ENCODE data around the gene PBX3. TPM values are rescaled to one million over a fixed set of nuclear protein-coding genes. Genes with fewer than 3 reads are reported as not detected.
"Not testable (repeated sequence)": the region's sequence is repeated elsewhere in the genome, so short reads cannot be mapped to it uniquely, and the experiment has no call there.

The PBX3 gene
- total RNA-seq, 1 donor from 2014 or later, result 23.6 TPM

GRCh38 chr9:125820100-125820804 is 73.1 kb downstream of the PBX3 start:
- no peak for DNase-seq (ENCODE audit: extremely low read depth, low read depth, low spot score)

- no peak for DNase-seq (ENCODE audit: extremely low read depth, low read depth, low spot score)
These were observed 73.9 kb downstream of the PBX3 start for GRCh38 chr9:125821078-125821477.

- DNase-seq (ENCODE audit: extremely low read depth, low read depth, low spot score), result no peak
These were observed 75.0 kb downstream of the PBX3 start for GRCh38 chr9:125822160-125822559.

GRCh38 chr9:125822902-125823301 is 75.7 kb downstream of the PBX3 start:
- DNase-seq (ENCODE audit: extremely low read depth, low read depth, low spot score), result no peak

- DNase-seq (ENCODE audit: extremely low read depth, low read depth, low spot score), result not testable (repeated sequence)
These were observed 76.8 kb downstream of the PBX3 start for GRCh38 chr9:125823874-125824406.

GRCh38 chr9:125825762-125826161 is 78.6 kb downstream of the PBX3 start:
- no peak for DNase-seq (ENCODE audit: extremely low read depth, low read depth, low spot score)

GRCh38 chr9:125826850-125827249 is 79.7 kb downstream of the PBX3 start:
- no peak for DNase-seq (ENCODE audit: extremely low read depth, low read depth, low spot score)

- DNase-seq (ENCODE audit: extremely low read depth, low read depth, low spot score), result no peak
These were observed 82.6 kb downstream of the PBX3 start for GRCh38 chr9:125829743-125830142.

- no peak for DNase-seq (ENCODE audit: extremely low read depth, low read depth, low spot score)
These were observed 83.9 kb downstream of the PBX3 start for GRCh38 chr9:125831054-125831453.

GRCh38 chr9:125831616-125832015 is 84.4 kb downstream of the PBX3 start:
- no peak for DNase-seq (ENCODE audit: extremely low read depth, low read depth, low spot score)

GRCh38 chr9:125835655-125836054 is 88.5 kb downstream of the PBX3 start:
- no peak for DNase-seq (ENCODE audit: extremely low read depth, low read depth, low spot score)

GRCh38 chr9:125839317-125839716 is 92.1 kb downstream of the PBX3 start:
- DNase-seq (ENCODE audit: extremely low read depth, low read depth, low spot score), result no peak

GRCh38 chr9:125841444-125841843 is 94.3 kb downstream of the PBX3 start:
- DNase-seq (ENCODE audit: extremely low read depth, low read depth, low spot score), result no peak

- DNase-seq (ENCODE audit: extremely low read depth, low read depth, low spot score), result no peak
These were observed 95.1 kb downstream of the PBX3 start for GRCh38 chr9:125842242-125842641.

GRCh38 chr9:125843646-125844045 is 96.5 kb downstream of the PBX3 start:
- no peak for DNase-seq (ENCODE audit: extremely low read depth, low read depth, low spot score)

- no peak for DNase-seq (ENCODE audit: extremely low read depth, low read depth, low spot score)
These were observed 97.4 kb downstream of the PBX3 start for GRCh38 chr9:125844611-125845010.

- DNase-seq (ENCODE audit: extremely low read depth, low read depth, low spot score), result no peak
These were observed 98.2 kb downstream of the PBX3 start for GRCh38 chr9:125845271-125845808.

- DNase-seq (ENCODE audit: extremely low read depth, low read depth, low spot score), result no peak
These were observed 100.6 kb downstream of the PBX3 start for GRCh38 chr9:125847735-125848134.

GRCh38 chr9:125850106-125850632 is 103.0 kb downstream of the PBX3 start:
- no peak for DNase-seq (ENCODE audit: extremely low read depth, low read depth, low spot score)

- no peak for DNase-seq (ENCODE audit: extremely low read depth, low read depth, low spot score)
These were observed 103.6 kb downstream of the PBX3 start for GRCh38 chr9:125850763-125851162.

GRCh38 chr9:125851979-125852378 is 104.8 kb downstream of the PBX3 start:
- DNase-seq (ENCODE audit: extremely low read depth, low read depth, low spot score), result no peak

GRCh38 chr9:125852386-125852785 is 105.2 kb downstream of the PBX3 start:
- no peak for DNase-seq (ENCODE audit: extremely low read depth, low read depth, low spot score)
